ENCODE results near the gene USP14.

The USP14 gene

GRCh38 chr18:158128-159036 is at the start of gene USP14 (continued):
- TF ChIP-seq KLF7 (tag by site-specific recombination; IDR thresholded peaks at IDR 0.05; ENCODE audit: borderline replicate concordance): no peak; the same call in 1 of the 2 replicates
- peak; percentile 38; the same call in 1 of the 2 replicates for TF ChIP-seq ZNF121 (tag by site-specific recombination; IDR thresholded peaks at IDR 0.05)
- TF ChIP-seq ZNF223 (tag by site-specific recombination; IDR thresholded peaks at IDR 0.05): peak; percentile 87
- TF ChIP-seq ZNF324 (tag by site-specific recombination; IDR thresholded peaks at IDR 0.05): no peak
- TF ChIP-seq ZNF433 (tag by site-specific recombination; IDR thresholded peaks at IDR 0.05; ENCODE audit: low read depth): no peak
- TF ChIP-seq, protein P1, sequence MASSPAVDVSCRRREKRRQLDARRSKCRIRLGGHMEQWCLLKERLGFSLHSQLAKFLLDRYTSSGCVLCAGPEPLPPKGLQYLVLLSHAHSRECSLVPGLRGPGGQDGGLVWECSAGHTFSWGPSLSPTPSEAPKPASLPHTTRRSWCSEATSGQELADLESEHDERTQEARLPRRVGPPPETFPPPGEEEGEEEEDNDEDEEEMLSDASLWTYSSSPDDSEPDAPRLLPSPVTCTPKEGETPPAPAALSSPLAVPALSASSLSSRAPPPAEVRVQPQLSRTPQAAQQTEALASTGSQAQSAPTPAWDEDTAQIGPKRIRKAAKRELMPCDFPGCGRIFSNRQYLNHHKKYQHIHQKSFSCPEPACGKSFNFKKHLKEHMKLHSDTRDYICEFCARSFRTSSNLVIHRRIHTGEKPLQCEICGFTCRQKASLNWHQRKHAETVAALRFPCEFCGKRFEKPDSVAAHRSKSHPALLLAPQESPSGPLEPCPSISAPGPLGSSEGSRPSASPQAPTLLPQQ (tag by site-specific recombination; IDR thresholded peaks at IDR 0.05): peak; percentile 95
- no peak for TF ChIP-seq ZNF404 (tag by site-specific recombination; IDR thresholded peaks at IDR 0.05)
- TF ChIP-seq ZNF280D (tag by site-specific recombination; IDR thresholded peaks at IDR 0.05): no peak
- TF ChIP-seq ZNF623 (tag by site-specific recombination; IDR thresholded peaks at IDR 0.05): no peak
- 0 out of 2 replicates have a peak, but pooled peaks have one; percentile 46 for TF ChIP-seq KLF16 (tag by site-specific recombination; IDR thresholded peaks at IDR 0.05)
- TF ChIP-seq, protein P2, sequence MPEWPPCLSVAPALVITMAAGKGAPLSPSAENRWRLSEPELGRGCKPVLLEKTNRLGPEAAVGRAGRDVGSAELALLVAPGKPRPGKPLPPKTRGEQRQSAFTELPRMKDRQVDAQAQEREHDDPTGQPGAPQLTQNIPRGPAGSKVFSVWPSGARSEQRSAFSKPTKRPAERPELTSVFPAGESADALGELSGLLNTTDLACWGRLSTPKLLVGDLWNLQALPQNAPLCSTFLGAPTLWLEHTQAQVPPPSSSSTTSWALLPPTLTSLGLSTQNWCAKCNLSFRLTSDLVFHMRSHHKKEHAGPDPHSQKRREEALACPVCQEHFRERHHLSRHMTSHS (tag by site-specific recombination; IDR thresholded peaks at IDR 0.05): no peak
- no peak for TF ChIP-seq ZNF19 (tag by site-specific recombination; IDR thresholded peaks at IDR 0.05; ENCODE audit: low read depth)
- peak; percentile 96 for TF ChIP-seq ZNF366 (tag by site-specific recombination; conservative IDR thresholded peaks at IDR 0.05)
- no peak for TF ChIP-seq ZBTB1 (tag by site-specific recombination; IDR thresholded peaks at IDR 0.05)
- TF ChIP-seq GLIS2 (tag by site-specific recombination; IDR thresholded peaks at IDR 0.05): 0 out of 2 replicates have a peak, but pooled peaks have one; percentile 50
- TF ChIP-seq ZBTB17 (tag by site-specific recombination; IDR thresholded peaks at IDR 0.05): peak; percentile 36; the same call in 1 of the 2 replicates
- no peak for TF ChIP-seq INSM2 (tag by site-specific recombination; IDR thresholded peaks at IDR 0.05)
- no peak for TF ChIP-seq ZNF514 (tag by site-specific recombination; IDR thresholded peaks at IDR 0.05)
- TF ChIP-seq OSR2 (tag by site-specific recombination; IDR thresholded peaks at IDR 0.05): 0 out of 2 replicates have a peak, but pooled peaks have one; percentile 8
- no peak for TF ChIP-seq ZNF747 (tag by site-specific recombination; IDR thresholded peaks at IDR 0.05)
- TF ChIP-seq ZFHX2 (tag by site-specific recombination; conservative IDR thresholded peaks at IDR 0.05): peak; percentile 61
- no peak for TF ChIP-seq WT1 (tag by site-specific recombination; IDR thresholded peaks at IDR 0.05)
- TF ChIP-seq KLF1 (tag by site-specific recombination; IDR thresholded peaks at IDR 0.05): peak; percentile 30; the same call in 1 of the 2 replicates
- no peak for TF ChIP-seq ZSCAN16 (tag by site-specific recombination; IDR thresholded peaks at IDR 0.05)
- TF ChIP-seq ELK4 (IDR thresholded peaks at IDR 0.05; ENCODE audit: borderline replicate concordance, low read depth, low read length): no peak
- peak; percentile 87 for TF ChIP-seq ZSCAN30 (tag by site-specific recombination; IDR thresholded peaks at IDR 0.05)
- 0 out of 2 replicates have a peak, but pooled peaks have one; percentile 26 for TF ChIP-seq HOXA7 (CRISPR knock-in tag; IDR thresholded peaks at IDR 0.05; ENCODE audit: borderline replicate concordance)
- no peak for TF ChIP-seq ZNF670 (tag by site-specific recombination; IDR thresholded peaks at IDR 0.05; ENCODE audit: low read depth)
- peak; percentile 77 for TF ChIP-seq ZBTB21 (tag by site-specific recombination; IDR thresholded peaks at IDR 0.05)
- TF ChIP-seq ZNF23 (tag by site-specific recombination; IDR thresholded peaks at IDR 0.05; ENCODE audit: borderline replicate concordance): no peak
- TF ChIP-seq RBAK (tag by site-specific recombination; IDR thresholded peaks at IDR 0.05): no peak

Data from HEK293 (cell line).